CD4-positive, alpha-beta T cell (primary cell): Measurements from ENCODE around the gene HSPA4. TPM values are rescaled to one million over a fixed set of nuclear protein-coding genes. Genes with fewer than 3 reads are reported as not detected.

Experiments used
- ATAC-seq: fragments of 200-7000 bp; cut with Tn5 transposase; one replicate; pipeline ENCODE4 v1.10.0; 2022; ENCODE audit warnings: mild to moderate bottlenecking; ENCODE audit not compliant: poor library complexity
- CTCF ChIA-PET: fragments of 350-600 bp; sonication (Branson Sonifier 250); formaldehyde crosslinking; loops from one replicate; lab custom pipeline; 2021; ENCODE audit warnings: antibody characterized with exemption, inconsistent platforms; lab: Charles Lee
- POLR2A ChIA-PET: fragments of 350-600 bp; sonication (Branson Sonifier 250); formaldehyde crosslinking; loops from one replicate; lab custom pipeline; 2021; ENCODE audit warnings: antibody characterized with exemption, inconsistent platforms; lab: Charles Lee
- DNase-seq, 14 experiments: peaks; one replicate each; pipeline ENCODE4 v3.0.0-alpha.2; 2013 to 2020; ENCODE audit warnings: mixed read lengths in 2 of 14
- H3K27ac ChIP-seq, 2 donors: one replicate each; pipeline versions ENCODE4 v1.5.1 to v1.7.0; 2013; ENCODE audit warnings: low read length in 2 of 2, low read depth in 1 of 2, mild to moderate bottlenecking in 1 of 2
- H3K27me3 ChIP-seq, 2 experiments: 1 replicate in 1 of 2; 2 replicates in 1 of 2; pipeline versions ENCODE4 v1.6.1 to v1.7.0; 2013; ENCODE audit warnings: low read length in 2 of 2, control low read depth in 1 of 2, mild to moderate bottlenecking in 1 of 2, moderate library complexity in 1 of 2; ENCODE audit not compliant: insufficient read depth in 2 of 2, control insufficient read depth in 1 of 2
- H3K36me3 ChIP-seq: one replicate; pipeline ENCODE4 v1.6.1; 2013; ENCODE audit warnings: low read length, control low read depth; ENCODE audit not compliant: insufficient read depth
- H3K4me1 ChIP-seq: one replicate; pipeline ENCODE4 v1.6.1; 2013; ENCODE audit warnings: low read length, control low read depth; ENCODE audit not compliant: insufficient read depth
- H3K4me3 ChIP-seq: one replicate; pipeline ENCODE4 v1.5.1; 2013; ENCODE audit warnings: mild to moderate bottlenecking, low read length, moderate library complexity
- H3K9me3 ChIP-seq, 2 experiments: 1 replicate in 1 of 2; 2 replicates in 1 of 2; pipeline versions ENCODE4 v1.6.1 to v1.7.0; 2013; ENCODE audit warnings: low read length in 2 of 2, mild to moderate bottlenecking in 2 of 2, control low read depth in 1 of 2, moderate library complexity in 1 of 2; ENCODE audit not compliant: control insufficient read depth in 1 of 2, insufficient read depth in 1 of 2
- H3K27ac Mint-ChIP-seq: one replicate; pipeline ENCODE4 v1.8.0; 2020; ENCODE audit warnings: mixed read lengths
- H3K27me3 Mint-ChIP-seq: one replicate; pipeline ENCODE4 v1.8.0; 2021; ENCODE audit warnings: mixed read lengths
- H3K36me3 Mint-ChIP-seq: one replicate; pipeline ENCODE4 v1.8.0; 2021; ENCODE audit warnings: low read depth, mixed read lengths
- H3K4me1 Mint-ChIP-seq: one replicate; pipeline ENCODE4 v1.8.0; 2021; ENCODE audit warnings: low read depth, mixed read lengths
- H3K4me3 Mint-ChIP-seq: one replicate; pipeline ENCODE4 v1.8.0; 2020; ENCODE audit warnings: mild to moderate bottlenecking, mixed read lengths
- H3K9me3 Mint-ChIP-seq: one replicate; pipeline ENCODE4 v1.8.0; 2020; ENCODE audit warnings: mixed read lengths
- CTCF ChIP-seq: fragments of 200-600 bp; IDR thresholded peaks from one replicate; pipeline ENCODE4 v1.8.0; 2022; ENCODE audit warnings: antibody characterized with exemption, mild to moderate bottlenecking
- intact Hi-C, 2 experiments: fragments of 100-400 bp; cut with DNase I in 1 of 2; cut with micrococcal nuclease in 1 of 2; formaldehyde crosslinking; loops; one replicate each; pipeline versions ENCODE4 v1.15.1 to v1.9.0; 2023 to 2025; cut with DNase I, micrococcal nuclease
- total RNA-seq, 174 experiments: library from RNA in 2 of 174; stranded (reverse) in 2 of 174; gene quantifications; one replicate each; pipeline ENCODE4 v1.2.3 and lab custom pipeline; 2021 to 2026

Gene HSPA4
- total RNA-seq, 2 experiments from 2014 or later, result 42.2 to 44.7 TPM

GRCh38 chr5:133108481-133108921 is 56.7 kb downstream of the HSPA4 start:
- H3K4me3 ChIP-seq, result no peak overlapping the region
- H3K4me3 Mint-ChIP-seq, result no peak overlapping the region
- no peak overlapping the region for H3K27ac ChIP-seq
- TF ChIP-seq CTCF, result no peak
- CTCF ChIA-PET, result no interaction called here
- H3K9me3 ChIP-seq, result no peaks in the 10 kb centered on the region
- POLR2A ChIA-PET, result interaction anchor here (1.0 kb wide), 1 partner anchor 179 kb away, joined by 3 read pairs; no protein-coding TSS in a partner anchor
- no peaks in the 10 kb centered on the region for H3K27me3 Mint-ChIP-seq
- H3K9me3 Mint-ChIP-seq, result no peaks in the 10 kb centered on the region
- H3K36me3 ChIP-seq, result peaks cover 18% of the 10 kb centered on the region
- H3K36me3 Mint-ChIP-seq, result peaks cover 27% of the 10 kb centered on the region
- intact Hi-C loops, result no loop called here
- H3K27me3 ChIP-seq, result no peaks in the 10 kb centered on the region
- peak in 2 of 14 experiments; percentile 16 to 31 for DNase-seq
- ATAC-seq, result no peak
- H3K27ac Mint-ChIP-seq, result no peak overlapping the region
- H3K4me1 ChIP-seq, result peaks cover 14% of the 10 kb centered on the region
- H3K4me1 Mint-ChIP-seq, result peaks cover 30% of the 10 kb centered on the region

DNA sequence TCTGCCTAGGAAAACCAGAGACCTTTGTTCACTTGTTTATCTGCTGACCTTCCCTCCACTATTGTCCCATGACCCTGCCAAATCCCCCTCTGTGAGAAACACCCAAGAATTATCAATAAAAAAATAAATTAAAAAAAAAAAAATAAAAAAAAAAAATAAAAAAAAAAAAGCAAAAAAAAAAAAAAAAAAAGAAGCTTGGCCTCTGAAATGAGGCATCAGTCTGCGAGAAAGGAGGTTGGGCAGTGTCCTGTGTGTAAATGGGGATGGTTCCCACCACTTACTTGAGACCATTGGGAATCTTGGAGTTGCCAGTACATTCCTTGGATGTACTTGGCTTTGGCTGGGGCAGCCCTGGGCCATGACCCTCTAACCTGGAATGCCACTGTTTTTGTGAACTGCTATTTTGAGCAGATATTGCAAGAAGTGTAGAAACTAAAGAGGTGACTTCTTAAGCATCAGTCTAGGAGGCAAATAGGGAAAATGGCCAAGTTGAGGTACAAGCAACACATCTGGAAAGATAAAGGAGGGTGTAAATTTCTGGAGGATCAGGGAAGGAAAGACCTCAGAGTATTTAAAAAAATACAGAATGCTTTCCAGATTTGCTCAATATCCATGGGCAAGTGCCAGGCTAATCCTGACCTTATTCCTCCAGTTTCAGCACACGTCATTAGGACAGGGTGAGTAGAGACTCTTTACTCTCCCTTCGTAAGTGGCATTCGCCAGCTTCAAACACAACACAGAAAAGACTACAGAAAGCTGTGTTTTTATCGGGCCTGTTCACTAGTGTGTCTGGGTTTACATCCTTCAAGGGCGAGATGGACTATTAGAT is 58.1 kb downstream of the HSPA4 start:
- Histone ChIP-seq H3K27ac (no peak overlapping the region), H3K4me1 (peaks cover 14% of the 10 kb centered on the region), H3K27me3 (no peaks in the 10 kb centered on the region), H3K4me3 (no peak overlapping the region), H3K36me3 (peaks cover 5% of the 10 kb centered on the region), H3K9me3 (no peaks in the 10 kb centered on the region)
- Mint-ChIP-seq H3K4me1 (peaks cover 30% of the 10 kb centered on the region), H3K27ac (no peak overlapping the region), H3K9me3 (no peaks in the 10 kb centered on the region), H3K36me3 (peaks cover 14% of the 10 kb centered on the region), H3K4me3 (no peak overlapping the region), H3K27me3 (no peaks in the 10 kb centered on the region)
- ATAC-seq (no peak), DNase-seq (no peak)
- no peak for TF ChIP-seq CTCF
- POLR2A ChIA-PET, result no interaction called here
- intact Hi-C loops, result loop anchor here (2.0 to 10.0 kb wide), 6 partner anchors 82 to 835 kb away; partner anchors contain the start of gene FSTL4 (in 1 of the 2)
- CTCF ChIA-PET, result interaction anchor here (0.6 kb wide), 1 partner anchor 72 kb away, joined by 3 read pairs; no protein-coding TSS in a partner anchor

DNA sequence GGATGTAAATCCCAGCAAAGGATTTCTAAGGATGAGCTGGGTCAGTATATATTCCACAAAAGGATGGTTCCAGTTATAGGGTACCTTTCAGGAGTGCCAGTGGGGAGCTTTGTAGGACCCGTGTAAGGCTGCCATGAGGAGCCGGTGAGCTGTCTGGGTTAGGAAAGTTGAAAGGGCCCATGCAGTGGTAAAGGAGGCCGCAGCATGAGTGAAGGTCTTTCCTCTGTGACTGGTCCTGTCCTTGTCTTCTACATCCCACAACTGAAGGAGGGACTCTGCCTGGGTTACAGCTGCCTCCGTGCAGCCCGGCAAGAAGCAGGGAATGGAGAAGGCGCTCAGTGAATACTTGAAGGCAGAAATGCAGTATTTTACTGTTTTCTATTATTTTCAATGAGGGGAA is 58.9 kb downstream of the HSPA4 start:
- H3K27ac Mint-ChIP-seq, result no peak overlapping the region
- no peak for DNase-seq
- H3K9me3 Mint-ChIP-seq, result no peaks in the 10 kb centered on the region
- H3K27me3 ChIP-seq, result no peaks in the 10 kb centered on the region
- H3K4me1 Mint-ChIP-seq, result peaks cover 26% of the 10 kb centered on the region
- peaks cover 5% of the 10 kb centered on the region for H3K36me3 Mint-ChIP-seq
- H3K4me1 ChIP-seq, result peaks cover 14% of the 10 kb centered on the region
- H3K4me3 Mint-ChIP-seq, result no peak overlapping the region
- H3K4me3 ChIP-seq, result no peak overlapping the region
- no peak overlapping the region for H3K27ac ChIP-seq
- ChIA-PET CTCF (interaction anchor here (0.6 kb wide), 1 partner anchor 73 kb away, joined by 3 read pairs; no protein-coding TSS in a partner anchor), POLR2A (interaction anchor here (0.7 kb wide), 1 partner anchor 60 kb away, joined by 4 read pairs; no protein-coding TSS in a partner anchor)
- no peak for TF ChIP-seq CTCF
- H3K9me3 ChIP-seq, result no peaks in the 10 kb centered on the region
- no peaks in the 10 kb centered on the region for H3K36me3 ChIP-seq
- intact Hi-C loops, result loop anchor here (1.0 to 10.0 kb wide), 8 partner anchors 82 to 834 kb away; partner anchors contain the start of gene FSTL4 (in 1 of the 2)
- no peaks in the 10 kb centered on the region for H3K27me3 Mint-ChIP-seq
- no peak for ATAC-seq
